Measurements from ENCODE around the gene RUSC1. TPM values are rescaled to one million over a fixed set of nuclear protein-coding genes. Genes with fewer than 3 reads are reported as not detected.

The RUSC1 gene
- polyA plus RNA-seq (2013, experiment 1 of 2), result 38.3 TPM
- polyA plus RNA-seq (2013, experiment 2 of 2), result 30.9 TPM

- Histone ChIP-seq H3K27ac (ENCODE audit: low read depth, low read length, severe bottlenecking) (peak within 1 kb of the TSS; percentile 16), H3K4me3 (ENCODE audit: extremely low read depth, insufficient read depth, low read length, poor library complexity, severe bottlenecking) (peak within 1 kb of the TSS; percentile 11), H3K4me1 (ENCODE audit: control insufficient read depth, insufficient read depth, low read length, poor library complexity, severe bottlenecking) (peaks cover 39% of the 10 kb centered on the region), H3K9me3 (ENCODE audit: control insufficient read depth, low read length) (no peaks in the 10 kb centered on the region), H3K36me3 (ENCODE audit: control insufficient read depth, insufficient read depth, low read length) (peaks cover 54% of the 10 kb centered on the region)
- 50% methylated on average over 33 to 46 of the region's 51 CpGs for WGBS, 2 experiments (ENCODE audit: insufficient coverage in 2 of 2)
These were observed at the start of gene RUSC1 for GRCh38 chr1:155320661-155321617. TSS of gene RUSC1 (plus strand) at chr1:155320894. CDS start at chr1:155321774, 880 bp downstream.

GRCh38 chr1:155272466-155273342 is 48.0 kb upstream of the RUSC1 start:
- H3K4me1 ChIP-seq (ENCODE audit: control insufficient read depth, insufficient read depth, low read length, poor library complexity, severe bottlenecking), result peaks cover 10% of the 10 kb centered on the region
- H3K4me3 ChIP-seq (ENCODE audit: extremely low read depth, insufficient read depth, low read length, poor library complexity, severe bottlenecking), result peak overlapping the region; percentile 85
- WGBS, 2 experiments (ENCODE audit: insufficient coverage in 2 of 2), result 0 to 2% methylated on average over 12 to 30 of the region's 44 CpGs
- peaks cover 47% of the 10 kb centered on the region for H3K36me3 ChIP-seq (ENCODE audit: control insufficient read depth, insufficient read depth, low read length)
- peak overlapping the region; percentile 88 for H3K27ac ChIP-seq (ENCODE audit: low read depth, low read length, severe bottlenecking)
- no peaks in the 10 kb centered on the region for H3K9me3 ChIP-seq (ENCODE audit: control insufficient read depth, low read length)

GRCh38 chr1:155273343-155274245 is 47.1 kb upstream of the RUSC1 start, which contains the start of gene CLK2:
TSS of gene CLK2 (minus strand) at chr1:155273504. CDS start at chr1:155270977, 2,527 bp downstream.
- WGBS, 2 experiments (ENCODE audit: insufficient coverage in 2 of 2), result 23 to 26% methylated on average over 40 to 49 of the region's 61 CpGs
- H3K27ac ChIP-seq (ENCODE audit: low read depth, low read length, severe bottlenecking), result peak within 1 kb of the TSS; percentile 88
- H3K4me3 ChIP-seq (ENCODE audit: extremely low read depth, insufficient read depth, low read length, poor library complexity, severe bottlenecking), result peak within 1 kb of the TSS; percentile 85
- peaks cover 10% of the 10 kb centered on the region for H3K4me1 ChIP-seq (ENCODE audit: control insufficient read depth, insufficient read depth, low read length, poor library complexity, severe bottlenecking)
- no peaks in the 10 kb centered on the region for H3K9me3 ChIP-seq (ENCODE audit: control insufficient read depth, low read length)
- peaks cover 38% of the 10 kb centered on the region for H3K36me3 ChIP-seq (ENCODE audit: control insufficient read depth, insufficient read depth, low read length)

GRCh38 chr1:155277070-155277901 is 43.4 kb upstream of the RUSC1 start, which contains the start of gene HCN3:
TSS of gene HCN3 (plus strand) at chr1:155277463. CDS start at chr1:155277591, 128 bp downstream.
- Histone ChIP-seq H3K36me3 (ENCODE audit: control insufficient read depth, insufficient read depth, low read length) (peaks cover 2% of the 10 kb centered on the region), H3K27ac (ENCODE audit: low read depth, low read length, severe bottlenecking) (no peak within 1 kb of the TSS), H3K4me3 (ENCODE audit: extremely low read depth, insufficient read depth, low read length, poor library complexity, severe bottlenecking) (peak within 1 kb of the TSS; percentile 72), H3K9me3 (ENCODE audit: control insufficient read depth, low read length) (no peaks in the 10 kb centered on the region), H3K4me1 (ENCODE audit: control insufficient read depth, insufficient read depth, low read length, poor library complexity, severe bottlenecking) (peaks cover 6% of the 10 kb centered on the region)
- 2 to 3% methylated on average over 33 to 54 of the region's 68 CpGs for WGBS, 2 experiments (ENCODE audit: insufficient coverage in 2 of 2)

GRCh38 chr1:155277902-155278688 is 42.6 kb upstream of the RUSC1 start:
- Histone ChIP-seq H3K4me3 (ENCODE audit: extremely low read depth, insufficient read depth, low read length, poor library complexity, severe bottlenecking) (peak overlapping the region; percentile 72), H3K9me3 (ENCODE audit: control insufficient read depth, low read length) (no peaks in the 10 kb centered on the region), H3K36me3 (ENCODE audit: control insufficient read depth, insufficient read depth, low read length) (no peaks in the 10 kb centered on the region), H3K27ac (ENCODE audit: low read depth, low read length, severe bottlenecking) (no peak overlapping the region), H3K4me1 (ENCODE audit: control insufficient read depth, insufficient read depth, low read length, poor library complexity, severe bottlenecking) (peaks cover 3% of the 10 kb centered on the region)
- WGBS, 2 experiments (ENCODE audit: insufficient coverage in 2 of 2), result 0 to 1% methylated on average over 16 to 20 of the region's 29 CpGs

- H3K4me3 ChIP-seq (ENCODE audit: extremely low read depth, insufficient read depth, low read length, poor library complexity, severe bottlenecking), result peak overlapping the region; percentile 72
These were observed 42.0 kb upstream of the RUSC1 start for GRCh38 chr1:155278689-155279160.

GRCh38 chr1:155279268-155279667 is 41.4 kb upstream of the RUSC1 start:
- H3K4me3 ChIP-seq (ENCODE audit: extremely low read depth, insufficient read depth, low read length, poor library complexity, severe bottlenecking), result no peak overlapping the region
- H3K27ac ChIP-seq (ENCODE audit: low read depth, low read length, severe bottlenecking), result no peak overlapping the region
- H3K9me3 ChIP-seq (ENCODE audit: control insufficient read depth, low read length), result no peaks in the 10 kb centered on the region
- peaks cover 3% of the 10 kb centered on the region for H3K4me1 ChIP-seq (ENCODE audit: control insufficient read depth, insufficient read depth, low read length, poor library complexity, severe bottlenecking)
- 50 to 89% methylated on average over 1 of the region's 2 CpGs for WGBS, 2 experiments (ENCODE audit: insufficient coverage in 2 of 2)
- H3K36me3 ChIP-seq (ENCODE audit: control insufficient read depth, insufficient read depth, low read length), result no peaks in the 10 kb centered on the region

More at GRCh38 chr1:155278689-155279160, 42.0 kb upstream of the RUSC1 start:
- peaks cover 3% of the 10 kb centered on the region for H3K4me1 ChIP-seq (ENCODE audit: control insufficient read depth, insufficient read depth, low read length, poor library complexity, severe bottlenecking)
- no peaks in the 10 kb centered on the region for H3K9me3 ChIP-seq (ENCODE audit: control insufficient read depth, low read length)
- H3K36me3 ChIP-seq (ENCODE audit: control insufficient read depth, insufficient read depth, low read length), result no peaks in the 10 kb centered on the region
- 50 to 62% methylated on average over 9 to 10 of the region's 10 CpGs for WGBS, 2 experiments (ENCODE audit: insufficient coverage in 2 of 2)
- H3K27ac ChIP-seq (ENCODE audit: low read depth, low read length, severe bottlenecking), result no peak overlapping the region

- H3K36me3 ChIP-seq (ENCODE audit: control insufficient read depth, insufficient read depth, low read length), result peaks cover 4% of the 10 kb centered on the region
- peaks cover 3% of the 10 kb centered on the region for H3K4me1 ChIP-seq (ENCODE audit: control insufficient read depth, insufficient read depth, low read length, poor library complexity, severe bottlenecking)
- H3K4me3 ChIP-seq (ENCODE audit: extremely low read depth, insufficient read depth, low read length, poor library complexity, severe bottlenecking), result no peak overlapping the region
- no peak overlapping the region for H3K27ac ChIP-seq (ENCODE audit: low read depth, low read length, severe bottlenecking)
- WGBS, 2 experiments (ENCODE audit: insufficient coverage in 2 of 2), result 93 to 97% methylated on average over 17 to 22 of the region's 29 CpGs
- no peaks in the 10 kb centered on the region for H3K9me3 ChIP-seq (ENCODE audit: control insufficient read depth, low read length)
These were observed 38.1 kb upstream of the RUSC1 start for GRCh38 chr1:155282488-155283091.
